Panc1 (cell line): ENCODE results near the gene USP32. TPM values are rescaled to one million over a fixed set of nuclear protein-coding genes. Genes with fewer than 3 reads are reported as not detected.
"Not testable (repeated sequence)": the region's sequence is repeated elsewhere in the genome, so short reads cannot be mapped to it uniquely, and the experiment has no call there.

ENCODE experiments used
- ATAC-seq: fragments of 200-7000 bp; cut with Tn5 transposase; 2 replicates; pipeline ENCODE4 v1.9.1; 2020; ENCODE audit warnings: mild to moderate bottlenecking, moderate library complexity
- BruUV-seq: library from RNA; stranded (reverse); fragments of 400-500 nt; replicated peaks from 2 replicates; lab custom pipeline; 2021; lab: Mats Ljungman, UMichigan
- CTCF ChIA-PET: fragments of 300-600 bp; sonication (Branson Sonifier 250); formaldehyde crosslinking; loops from one replicate; lab custom pipeline; 2022; ENCODE audit warnings: antibody characterized with exemption; lab: Charles Lee
- POLR2A ChIA-PET: fragments of 300-600 bp; sonication (Branson Sonifier 250); formaldehyde crosslinking; loops from one replicate; lab custom pipeline; 2022; ENCODE audit warnings: antibody characterized with exemption; lab: Charles Lee
- DNase-seq: peaks from one replicate; pipeline ENCODE4 v3.0.0-alpha.2; 2010; ENCODE audit warnings: low read depth, low spot score
- H3K27ac ChIP-seq: 2 replicates; pipeline ENCODE4 v1.5.1; 2011; ENCODE audit warnings: mild to moderate bottlenecking, low read length, inconsistent platforms
- H3K27me3 ChIP-seq: fragments of 200-500 bp; sonication (Bioruptor generic); 2 replicates; pipeline ENCODE4 v1.6.0; 2014; ENCODE audit warnings: low read length, inconsistent platforms; ENCODE audit not compliant: control insufficient read depth, insufficient read depth
- H3K36me3 ChIP-seq: fragments of 200-500 bp; sonication (Bioruptor generic); 2 replicates; pipeline ENCODE4 v1.5.1; 2014; ENCODE audit warnings: inconsistent platforms, mild to moderate bottlenecking, low read length, moderate library complexity; ENCODE audit not compliant: control insufficient read depth, insufficient read depth
- H3K4me1 ChIP-seq: 2 replicates; pipeline ENCODE4 v1.5.1; 2011; ENCODE audit warnings: inconsistent platforms, mild to moderate bottlenecking, low read length, moderate library complexity; ENCODE audit not compliant: control insufficient read depth, insufficient read depth
- H3K4me3 ChIP-seq, 2 experiments: 2 replicates each; pipeline ENCODE4 v1.5.1; 2011 to 2012; ENCODE audit warnings: low read depth in 2 of 2, low read length in 2 of 2, mild to moderate bottlenecking in 2 of 2, inconsistent platforms in 1 of 2, moderate library complexity in 1 of 2
- H3K9me3 ChIP-seq: fragments of 200-500 bp; sonication (Bioruptor generic); 2 replicates; pipeline ENCODE4 v1.5.1; 2014; ENCODE audit warnings: low read depth, mild to moderate bottlenecking, inconsistent platforms, low read length, moderate library complexity; ENCODE audit not compliant: control insufficient read depth, insufficient read depth
- CTCF ChIP-seq: fragments of 450-650 bp; IDR thresholded peaks from 2 replicates; pipeline ENCODE4 v1.5.1; 2017; ENCODE audit warnings: mild to moderate bottlenecking
- POLR2AphosphoS5 ChIP-seq: IDR thresholded peaks from 2 replicates; pipeline ENCODE4 v1.6.1; 2012; ENCODE audit warnings: mild to moderate bottlenecking, low read depth, low read length, moderate library complexity
- REST ChIP-seq, 2 experiments: IDR thresholded peaks; 2 replicates each; pipeline ENCODE4 v1.6.1; 2011 to 2012; ENCODE audit warnings: low read depth in 2 of 2, control low read depth in 1 of 2, low read length in 1 of 2, mild to moderate bottlenecking in 1 of 2, moderate library complexity in 1 of 2; ENCODE audit not compliant: insufficient read depth in 1 of 2
- SIN3A ChIP-seq: IDR thresholded peaks from 2 replicates; pipeline ENCODE4 v1.6.1; 2012; ENCODE audit warnings: low read depth, mild to moderate bottlenecking, low read length, moderate library complexity, borderline replicate concordance; ENCODE audit not compliant: insufficient read depth
- TCF7L2 ChIP-seq: IDR thresholded peaks from 2 replicates; pipeline ENCODE4 v1.6.1; 2011; ENCODE audit warnings: mild to moderate bottlenecking, low read depth, low read length, inconsistent platforms
- in situ Hi-C: cut with HindIII; loops from 2 replicates; pipeline ENCODE4 v1.10.0; 2016; ENCODE audit warnings: low sequenced_read_pairs, low pct_unique_long_range_greater_than_20kb
- intact Hi-C: fragments of 100-400 bp; cut with micrococcal nuclease; formaldehyde crosslinking; loops from one replicate; pipeline ENCODE4 v1.10.0; 2022; ENCODE audit not compliant: unreplicated experiment
- total RNA-seq: library from RNA; stranded (reverse); gene quantifications from one replicate; pipeline ENCODE4 v1.2.1, GENCODE V29; 2021; ENCODE audit not compliant: unreplicated experiment

Gene USP32
- total RNA-seq, 1 experiment from 2014 or later: 45.5 TPM

- ATAC-seq (no peak), DNase-seq (no peak)
- no peak for TF ChIP-seq CTCF
- no peak for TF ChIP-seq SIN3A
- TF ChIP-seq REST (IDR thresholded peaks at IDR 0.05; ENCODE audit: insufficient read depth in 1 of 2, low read depth in 2 of 2, low read length in 1 of 2): no peak
- TF ChIP-seq TCF7L2: no peak
- no peak for TF ChIP-seq POLR2AphosphoS5
- Histone ChIP-seq H3K27me3 (no peaks in the 10 kb centered on the region), H3K4me1 (no peaks in the 10 kb centered on the region), H3K27ac (no peak overlapping the region), H3K36me3 (peaks cover 2% of the 10 kb centered on the region; the same call in 1 of the 2 replicates), H3K4me3 (no peak overlapping the region), H3K9me3 (no peaks in the 10 kb centered on the region)
- ChIA-PET POLR2A (no interaction called here), CTCF (no interaction called here)
- intact Hi-C loops: no loop called here
- in situ Hi-C loops: no loop called here
- no TSS peak for BruUV-seq
Observed at GRCh38 chr17:60188759-60189158, 203.2 kb downstream of the USP32 start.

- H3K27me3 ChIP-seq, BruUV-seq, H3K4me1 ChIP-seq, H3K36me3 ChIP-seq, DNase-seq, ATAC-seq, intact Hi-C loops, H3K9me3 ChIP-seq, H3K4me3 ChIP-seq, H3K27ac ChIP-seq, POLR2A ChIA-PET, in situ Hi-C loops: not testable (repeated sequence)
- CTCF ChIA-PET: interaction anchor here (0.6 kb wide), 1 partner anchor 505 kb away, joined by 4 read pairs; no protein-coding TSS in a partner anchor
Observed at GRCh38 chr17:60186846-60187745, 204.8 kb downstream of the USP32 start.

GRCh38 chr17:60186372-60186771 is 205.6 kb downstream of the USP32 start:
- H3K4me3 ChIP-seq, H3K27ac ChIP-seq, DNase-seq, H3K9me3 ChIP-seq, ATAC-seq, intact Hi-C loops, CTCF ChIA-PET, in situ Hi-C loops, H3K27me3 ChIP-seq, BruUV-seq, POLR2A ChIA-PET, H3K4me1 ChIP-seq, H3K36me3 ChIP-seq: not testable (repeated sequence)

DNA sequence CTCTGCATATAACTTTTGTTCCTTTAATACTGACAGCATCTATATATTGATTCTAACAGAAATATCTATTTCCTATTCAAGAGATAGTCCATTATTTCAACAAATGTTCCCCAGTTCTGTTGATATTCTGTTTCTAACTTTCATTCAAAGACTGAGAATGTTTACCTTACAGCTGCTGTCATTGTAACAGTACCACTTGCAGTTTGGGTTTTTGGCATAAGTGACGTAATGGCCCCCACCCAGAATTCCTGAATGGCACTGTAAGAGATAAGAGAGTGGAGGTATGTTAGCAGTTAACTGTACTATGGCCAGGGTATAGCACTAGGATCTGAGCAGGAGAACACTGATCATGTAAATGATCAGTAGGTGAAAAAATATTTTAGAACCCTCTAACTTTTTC is 211.6 kb downstream of the USP32 start:
- H3K36me3 ChIP-seq, H3K4me1 ChIP-seq, POLR2A ChIA-PET, ATAC-seq, CTCF ChIA-PET, DNase-seq, intact Hi-C loops, BruUV-seq, H3K27me3 ChIP-seq, H3K27ac ChIP-seq, in situ Hi-C loops, H3K9me3 ChIP-seq, H3K4me3 ChIP-seq: not testable (repeated sequence)

- H3K27me3 ChIP-seq, H3K4me3 ChIP-seq, H3K9me3 ChIP-seq, ATAC-seq, BruUV-seq, in situ Hi-C loops, intact Hi-C loops, DNase-seq, H3K27ac ChIP-seq, H3K4me1 ChIP-seq, POLR2A ChIA-PET, CTCF ChIA-PET, H3K36me3 ChIP-seq: not testable (repeated sequence)
Observed at GRCh38 chr17:60178180-60178579, 213.8 kb downstream of the USP32 start.
